ENCODE data around the gene TBC1D10A. TPM values are rescaled to one million over a fixed set of nuclear protein-coding genes. Genes with fewer than 3 reads are reported as not detected.

The TBC1D10A gene
- total RNA-seq, 2 donors from 2014 or later, result 34.3 to 35.8 TPM

DNA sequence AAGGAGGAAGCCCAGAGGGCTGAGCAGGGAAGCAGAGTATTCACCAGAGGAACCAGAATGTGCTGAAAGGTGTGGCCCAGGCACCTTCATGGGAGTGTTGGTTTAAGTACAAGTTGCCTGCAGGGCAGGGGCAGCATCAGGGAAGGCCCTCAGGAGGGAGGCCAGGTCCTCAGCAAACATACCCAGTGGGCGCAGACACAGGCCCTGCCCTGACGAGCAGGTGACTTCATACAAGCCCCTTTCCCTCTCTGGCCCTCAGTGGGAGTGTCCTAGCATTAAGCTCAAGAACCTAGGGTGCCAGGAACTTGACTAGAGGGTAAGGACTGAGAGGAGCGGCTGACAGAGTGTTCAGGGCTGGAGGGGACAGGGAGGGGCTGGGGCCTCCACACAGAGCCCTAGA, 29.9 kb downstream of the TBC1D10A start:
- no peak for DNase-seq
- no peak overlapping the region for H3K4me3 ChIP-seq
- H3K4me1 ChIP-seq, result peaks cover 2% of the 10 kb centered on the region
- intact Hi-C loops (cut with DNase I), result no loop called here
- H3K9ac ChIP-seq (ENCODE audit: low read depth in 2 of 2, low read length in 2 of 2), result no peak overlapping the region
- no peaks in the 10 kb centered on the region for H3K9me3 ChIP-seq
- H3K36me3 ChIP-seq, result peaks cover 21% of the 10 kb centered on the region
- TF ChIP-seq, protein P1, sequence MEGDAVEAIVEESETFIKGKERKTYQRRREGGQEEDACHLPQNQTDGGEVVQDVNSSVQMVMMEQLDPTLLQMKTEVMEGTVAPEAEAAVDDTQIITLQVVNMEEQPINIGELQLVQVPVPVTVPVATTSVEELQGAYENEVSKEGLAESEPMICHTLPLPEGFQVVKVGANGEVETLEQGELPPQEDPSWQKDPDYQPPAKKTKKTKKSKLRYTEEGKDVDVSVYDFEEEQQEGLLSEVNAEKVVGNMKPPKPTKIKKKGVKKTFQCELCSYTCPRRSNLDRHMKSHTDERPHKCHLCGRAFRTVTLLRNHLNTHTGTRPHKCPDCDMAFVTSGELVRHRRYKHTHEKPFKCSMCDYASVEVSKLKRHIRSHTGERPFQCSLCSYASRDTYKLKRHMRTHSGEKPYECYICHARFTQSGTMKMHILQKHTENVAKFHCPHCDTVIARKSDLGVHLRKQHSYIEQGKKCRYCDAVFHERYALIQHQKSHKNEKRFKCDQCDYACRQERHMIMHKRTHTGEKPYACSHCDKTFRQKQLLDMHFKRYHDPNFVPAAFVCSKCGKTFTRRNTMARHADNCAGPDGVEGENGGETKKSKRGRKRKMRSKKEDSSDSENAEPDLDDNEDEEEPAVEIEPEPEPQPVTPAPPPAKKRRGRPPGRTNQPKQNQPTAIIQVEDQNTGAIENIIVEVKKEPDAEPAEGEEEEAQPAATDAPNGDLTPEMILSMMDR (IDR thresholded peaks at IDR 0.05), result no peak
- no peak overlapping the region for H3K27ac ChIP-seq
- no peaks in the 10 kb centered on the region for H3K27me3 ChIP-seq

DNA sequence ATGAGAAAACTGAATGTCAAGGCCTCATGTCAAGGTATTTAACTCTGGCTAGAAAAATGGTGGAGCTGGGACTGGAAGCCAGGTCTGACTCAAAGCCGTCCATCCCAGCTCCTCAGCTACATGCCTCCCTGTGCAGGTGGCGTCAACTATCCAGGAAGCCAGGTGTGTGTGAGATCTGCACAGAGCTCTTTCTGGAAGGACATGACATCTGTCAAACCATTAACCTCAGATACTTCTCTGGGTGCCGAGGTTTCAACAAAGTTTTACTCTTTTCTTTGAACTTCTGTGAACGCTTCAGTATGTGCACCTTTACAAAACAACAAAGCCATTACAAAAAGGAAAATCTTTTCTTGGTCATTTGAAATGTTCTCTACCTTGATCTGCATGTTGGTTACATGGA, 30.4 kb downstream of the TBC1D10A start:
- Histone ChIP-seq H3K4me3 (no peak overlapping the region), H3K36me3 (peaks cover 21% of the 10 kb centered on the region), H3K9me3 (no peaks in the 10 kb centered on the region), H3K27me3 (no peaks in the 10 kb centered on the region), H3K9ac (ENCODE audit: low read depth in 2 of 2, low read length in 2 of 2) (no peak overlapping the region), H3K4me1 (no peaks in the 10 kb centered on the region), H3K27ac (no peak overlapping the region)
- intact Hi-C loops (cut with DNase I), result no loop called here
- TF ChIP-seq, protein P1 (IDR thresholded peaks at IDR 0.05), result no peak
- DNase-seq, result no peak

DNA sequence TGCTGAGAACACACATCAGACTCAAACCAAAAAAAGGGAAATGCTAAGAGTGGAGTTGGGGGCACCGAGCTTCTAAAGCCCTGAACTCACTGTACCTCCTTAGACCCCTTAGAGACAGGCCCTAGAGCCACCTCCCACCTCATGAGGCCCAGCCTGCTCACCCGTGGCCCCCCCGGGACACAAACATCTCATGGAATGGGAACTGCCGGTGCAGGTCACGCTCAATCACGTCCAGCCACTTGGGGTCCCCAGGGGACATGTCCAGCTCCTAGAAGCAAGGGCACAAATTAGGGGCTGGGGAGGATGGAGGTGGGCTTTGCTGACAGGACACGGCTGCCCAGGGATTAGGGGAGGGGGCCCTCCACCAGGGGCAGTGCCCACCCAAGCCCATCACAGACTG, 31.2 kb downstream of the TBC1D10A start:
- H3K4me1 ChIP-seq, result peaks cover under 1% of the 10 kb centered on the region
- H3K27me3 ChIP-seq, result no peaks in the 10 kb centered on the region
- no peak for DNase-seq
- TF ChIP-seq, protein P1 (IDR thresholded peaks at IDR 0.05), result no peak
- intact Hi-C loops (cut with DNase I), result no loop called here
- H3K9ac ChIP-seq (ENCODE audit: low read depth in 2 of 2, low read length in 2 of 2), result no peak overlapping the region
- no peak overlapping the region for H3K27ac ChIP-seq
- peaks cover 21% of the 10 kb centered on the region for H3K36me3 ChIP-seq
- no peak overlapping the region for H3K4me3 ChIP-seq
- H3K9me3 ChIP-seq, result no peaks in the 10 kb centered on the region

DNA sequence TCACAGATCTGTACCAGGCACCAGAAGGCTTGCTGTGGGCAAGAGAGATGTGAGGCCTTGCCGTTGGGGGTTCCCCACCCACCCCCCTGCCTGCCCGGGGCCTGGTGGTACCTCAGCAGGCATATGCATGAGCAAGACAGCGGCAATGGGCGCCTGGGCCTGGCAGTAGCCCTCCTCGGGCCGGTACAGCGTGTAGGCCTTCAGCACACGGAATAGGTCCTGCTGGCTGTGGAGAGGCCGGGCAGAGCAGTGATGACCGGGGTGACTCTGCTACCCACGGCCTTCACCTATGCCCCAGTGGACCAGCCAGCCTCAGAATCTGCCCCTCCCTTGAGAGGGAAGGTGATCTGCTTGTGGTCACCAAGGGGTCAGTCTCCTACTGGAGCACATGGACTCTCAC, 31.9 kb downstream of the TBC1D10A start:
- H3K9me3 ChIP-seq, result no peaks in the 10 kb centered on the region
- intact Hi-C loops (cut with DNase I), result no loop called here
- TF ChIP-seq, protein P1 (IDR thresholded peaks at IDR 0.05), result no peak
- no peak for DNase-seq
- no peaks in the 10 kb centered on the region for H3K27me3 ChIP-seq
- H3K36me3 ChIP-seq, result peaks cover 15% of the 10 kb centered on the region
- peaks cover 6% of the 10 kb centered on the region for H3K4me1 ChIP-seq
- no peak overlapping the region for H3K9ac ChIP-seq (ENCODE audit: low read depth in 2 of 2, low read length in 2 of 2)
- no peak overlapping the region for H3K27ac ChIP-seq
- no peak overlapping the region for H3K4me3 ChIP-seq

DNA sequence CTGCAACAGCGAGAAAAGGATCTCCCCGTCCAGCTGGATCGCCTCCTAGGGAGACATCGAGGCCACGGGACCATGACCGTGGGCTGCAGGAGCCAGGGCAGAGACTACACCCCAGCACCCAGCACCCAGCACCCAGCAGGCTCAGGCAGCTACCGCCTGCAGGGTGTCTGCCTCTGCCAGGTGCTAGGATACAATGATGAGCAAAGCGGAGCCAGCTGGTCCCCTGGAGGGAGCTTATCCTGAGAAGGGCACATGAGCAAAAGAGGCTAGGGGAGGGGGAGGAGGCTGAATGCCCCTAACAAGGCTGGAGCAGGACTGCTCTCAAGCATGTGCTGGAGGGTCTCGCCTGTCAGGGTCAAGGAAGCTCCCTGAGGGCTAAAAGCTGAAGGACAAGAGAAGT, 32.7 kb downstream of the TBC1D10A start:
- no peak overlapping the region for H3K9ac ChIP-seq (ENCODE audit: low read depth in 2 of 2, low read length in 2 of 2)
- H3K4me1 ChIP-seq, result peaks cover 6% of the 10 kb centered on the region
- no peak overlapping the region for H3K4me3 ChIP-seq
- H3K27ac ChIP-seq, result no peak overlapping the region
- H3K27me3 ChIP-seq, result no peaks in the 10 kb centered on the region
- TF ChIP-seq, protein P1 (IDR thresholded peaks at IDR 0.05), result no peak
- DNase-seq, result no peak
- no peaks in the 10 kb centered on the region for H3K9me3 ChIP-seq
- intact Hi-C loops (cut with DNase I), result no loop called here
- H3K36me3 ChIP-seq, result peaks cover 8% of the 10 kb centered on the region

DNA sequence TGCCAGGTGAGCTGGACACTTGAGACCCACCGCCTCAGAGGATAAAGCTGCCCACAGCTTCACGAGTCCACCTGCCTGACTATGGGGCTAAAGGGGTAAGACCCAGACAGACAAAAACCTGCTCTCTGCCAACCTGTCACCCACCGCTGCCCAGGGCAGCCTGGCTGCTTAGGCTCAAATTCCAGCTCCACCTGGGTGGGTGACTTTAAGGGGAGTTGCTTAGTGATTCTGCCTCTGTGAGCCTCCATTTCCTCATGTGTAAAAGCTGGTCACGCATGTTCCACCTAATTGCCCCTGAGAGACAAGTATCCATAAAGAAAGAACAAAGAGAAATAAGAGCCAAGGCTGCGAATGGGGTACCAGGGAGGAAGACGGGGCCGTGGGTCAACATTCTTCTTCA, 33.7 kb downstream of the TBC1D10A start:
- intact Hi-C loops (cut with DNase I), result no loop called here
- peaks cover 13% of the 10 kb centered on the region for H3K4me1 ChIP-seq
- no peak overlapping the region for H3K9ac ChIP-seq (ENCODE audit: low read depth in 2 of 2, low read length in 2 of 2)
- peaks cover 7% of the 10 kb centered on the region for H3K36me3 ChIP-seq
- TF ChIP-seq, protein P1 (IDR thresholded peaks at IDR 0.05), result no peak
- H3K4me3 ChIP-seq, result no peak overlapping the region
- H3K9me3 ChIP-seq, result no peaks in the 10 kb centered on the region
- no peaks in the 10 kb centered on the region for H3K27me3 ChIP-seq
- no peak for DNase-seq
- no peak overlapping the region for H3K27ac ChIP-seq

Measured in colonic mucosa (tissue), 4 donors.